Rectal smooth muscle tissue (tissue), 1 donor: ENCODE data around the gene CNOT1.
A peak's percentile ranks its signal among the peaks of the same experiment; 100 is the strongest.

Experiments
- H3K27ac ChIP-seq: one replicate; pipeline ENCODE4 v1.7.0; 2013; ENCODE audit warnings: low read depth, low read length, inconsistent platforms
- H3K27me3 ChIP-seq: one replicate; pipeline ENCODE4 v1.7.0; 2013; ENCODE audit warnings: low read length; ENCODE audit not compliant: control insufficient read depth, insufficient read depth
- H3K36me3 ChIP-seq: one replicate; pipeline ENCODE4 v1.7.0; 2013; ENCODE audit warnings: low read length; ENCODE audit not compliant: control insufficient read depth, insufficient read depth
- H3K4me1 ChIP-seq: one replicate; pipeline ENCODE4 v1.7.0; 2013; ENCODE audit warnings: low read length; ENCODE audit not compliant: control insufficient read depth, insufficient read depth
- H3K4me3 ChIP-seq: one replicate; pipeline ENCODE4 v1.7.0; 2013; ENCODE audit warnings: low read length
- H3K9ac ChIP-seq: one replicate; pipeline ENCODE4 v1.7.0; 2013; ENCODE audit warnings: low read length

The CNOT1 gene

DNA sequence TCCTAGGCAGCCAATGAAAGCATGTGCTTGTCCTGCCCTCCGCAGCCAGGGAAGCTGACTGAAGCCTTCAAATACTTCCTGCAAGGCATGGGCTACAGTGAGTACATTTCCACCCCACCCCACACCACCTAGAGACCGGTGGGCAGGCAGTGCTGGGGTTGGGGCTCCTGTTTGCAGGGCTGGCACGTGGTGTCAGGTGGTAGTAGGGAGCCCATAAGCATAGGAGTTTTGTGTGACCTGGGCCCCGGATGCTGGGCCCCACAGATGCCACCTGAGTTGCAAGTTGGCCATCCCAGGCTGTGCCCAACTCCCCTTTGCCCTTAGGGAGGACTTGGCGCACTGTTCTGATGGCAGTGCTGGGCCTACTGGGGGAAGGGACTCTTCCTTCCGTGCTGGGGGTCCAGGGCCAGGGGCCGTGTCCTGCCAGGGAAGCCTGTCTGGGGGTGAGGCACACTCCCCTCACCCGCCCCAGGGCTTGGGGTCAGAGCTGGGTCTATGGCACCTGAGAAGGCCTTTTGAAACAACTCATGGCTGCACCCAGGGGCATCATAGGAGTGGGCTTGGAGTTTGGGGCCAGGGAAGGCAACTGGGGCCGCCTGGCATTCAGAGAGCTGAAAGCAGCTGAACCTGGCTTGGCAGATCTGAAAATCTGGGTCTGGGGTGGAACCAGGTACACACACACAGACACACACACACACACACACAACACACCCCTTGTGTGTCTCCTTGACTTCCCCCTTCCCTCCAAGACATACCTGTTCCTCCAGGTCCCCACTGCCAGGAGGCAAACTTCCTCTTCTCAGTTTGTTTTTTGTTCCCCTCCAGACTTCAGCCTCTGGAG lies 120.2 kb downstream of the CNOT1 start:
- H3K4me3 ChIP-seq, result no peak overlapping the region
- no peak overlapping the region for H3K27ac ChIP-seq
- no peaks in the 10 kb centered on the region for H3K27me3 ChIP-seq
- no peaks in the 10 kb centered on the region for H3K36me3 ChIP-seq
- no peak overlapping the region for H3K9ac ChIP-seq
- no peaks in the 10 kb centered on the region for H3K4me1 ChIP-seq

DNA sequence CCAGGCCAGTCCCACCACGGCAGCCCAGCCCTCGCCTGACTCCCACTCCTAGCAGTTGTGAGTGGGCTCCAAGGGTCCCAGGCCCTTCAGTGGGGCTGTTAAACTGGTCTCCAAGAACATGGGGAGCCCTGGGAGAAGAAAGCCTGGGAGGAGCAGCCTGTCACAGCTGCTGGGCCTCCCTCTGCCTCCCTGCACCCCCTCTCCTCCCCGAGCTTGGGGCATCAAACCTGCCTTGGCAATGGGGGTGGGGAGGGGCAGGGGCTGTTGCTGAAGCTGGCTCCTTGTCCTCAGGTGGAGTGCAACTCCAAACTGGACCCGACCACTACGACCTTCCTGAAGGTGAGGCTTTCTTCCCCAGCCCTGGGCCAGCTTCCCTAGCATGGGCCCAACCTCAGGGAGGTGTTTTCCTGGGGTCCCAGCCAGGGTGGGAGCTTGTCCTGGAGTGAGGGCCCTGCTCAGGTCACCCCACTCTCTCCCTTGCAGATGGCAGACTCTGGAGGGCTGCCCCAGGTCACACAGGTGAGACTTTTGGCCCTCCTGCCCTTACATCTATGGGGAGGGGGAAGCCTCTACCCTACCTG lies 120.9 kb downstream of the CNOT1 start:
- Histone ChIP-seq H3K27me3 (no peaks in the 10 kb centered on the region), H3K4me1 (no peaks in the 10 kb centered on the region), H3K4me3 (no peak overlapping the region), H3K36me3 (no peaks in the 10 kb centered on the region), H3K9ac (no peak overlapping the region), H3K27ac (no peak overlapping the region)

DNA sequence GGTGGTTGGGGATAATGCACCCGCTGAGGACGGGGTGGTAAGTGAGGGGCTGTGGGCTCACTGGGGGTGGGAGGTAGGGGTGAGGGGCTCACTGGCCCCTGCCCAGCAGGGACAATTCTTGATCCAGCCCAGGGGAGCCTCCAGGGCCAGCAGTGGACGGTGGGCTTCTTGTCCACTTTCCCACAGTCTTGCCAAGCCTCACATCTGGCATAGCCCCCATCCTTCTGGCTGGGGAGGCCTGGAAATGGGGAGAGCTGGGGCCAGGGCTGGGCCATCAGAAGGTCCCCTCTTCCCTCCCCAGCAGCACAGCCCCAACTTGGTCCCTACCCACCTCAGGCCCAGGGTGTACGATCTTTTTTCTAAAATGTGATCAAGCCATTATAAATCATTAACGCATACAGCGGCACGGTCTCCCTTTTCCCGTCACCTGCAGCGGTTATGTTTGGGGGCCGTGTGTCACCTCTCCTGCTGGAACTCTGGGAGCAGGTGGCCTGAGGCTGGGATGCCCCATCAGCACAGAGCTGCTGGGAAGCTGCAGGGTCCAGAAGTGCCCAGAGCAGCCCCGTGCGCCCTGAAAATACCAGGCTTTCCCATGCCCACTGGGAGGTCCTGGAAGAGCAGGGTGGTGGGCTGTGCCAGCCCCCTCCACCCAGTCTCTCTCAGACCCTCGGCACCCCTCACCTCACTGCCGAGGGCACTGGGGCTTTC lies 121.5 kb downstream of the CNOT1 start:
- no peaks in the 10 kb centered on the region for H3K36me3 ChIP-seq
- H3K9ac ChIP-seq, result no peak overlapping the region
- no peak overlapping the region for H3K4me3 ChIP-seq
- no peaks in the 10 kb centered on the region for H3K4me1 ChIP-seq
- H3K27ac ChIP-seq, result no peak overlapping the region
- H3K27me3 ChIP-seq, result no peaks in the 10 kb centered on the region

DNA sequence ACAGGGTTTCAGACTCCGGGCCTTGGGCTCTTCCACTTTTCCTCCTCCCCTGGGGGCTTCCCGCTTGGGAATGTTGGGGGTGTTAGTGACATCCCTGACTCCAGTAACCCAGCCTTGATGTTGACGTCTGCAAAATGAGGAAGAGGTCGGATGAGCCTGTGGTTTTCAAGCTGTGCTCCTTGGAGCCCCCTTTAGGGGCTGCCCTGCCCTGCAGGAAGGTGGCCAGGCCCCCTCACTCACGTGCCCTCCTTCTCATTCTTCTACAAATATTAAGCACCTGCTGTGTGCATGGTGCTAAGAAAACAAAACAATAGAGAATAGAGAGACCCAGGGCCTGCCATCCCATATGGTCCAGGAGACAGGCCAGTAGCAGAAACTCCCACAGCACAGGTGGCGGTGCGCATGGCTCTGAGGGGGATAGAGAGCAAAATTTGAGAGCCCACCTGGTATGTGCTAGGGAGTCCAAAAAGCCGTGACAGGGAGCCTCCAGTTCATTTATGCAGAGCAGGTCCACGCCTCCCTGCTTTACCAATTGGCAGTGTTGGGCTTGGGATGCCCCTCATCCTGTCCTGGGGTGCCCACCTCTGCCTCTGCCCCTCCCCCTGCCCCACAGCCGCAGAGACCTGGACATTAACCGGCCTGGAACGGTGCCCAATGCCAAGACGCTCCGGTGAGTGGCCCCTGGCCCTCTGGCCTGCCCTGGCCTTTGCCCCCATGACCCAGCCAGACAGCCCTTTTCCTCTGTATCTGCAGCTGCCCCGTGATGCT lies 122.2 kb downstream of the CNOT1 start:
- no peak overlapping the region for H3K4me3 ChIP-seq
- no peak overlapping the region for H3K27ac ChIP-seq
- H3K4me1 ChIP-seq, result no peaks in the 10 kb centered on the region
- no peaks in the 10 kb centered on the region for H3K36me3 ChIP-seq
- peaks cover 2% of the 10 kb centered on the region for H3K27me3 ChIP-seq
- H3K9ac ChIP-seq, result no peak overlapping the region

DNA sequence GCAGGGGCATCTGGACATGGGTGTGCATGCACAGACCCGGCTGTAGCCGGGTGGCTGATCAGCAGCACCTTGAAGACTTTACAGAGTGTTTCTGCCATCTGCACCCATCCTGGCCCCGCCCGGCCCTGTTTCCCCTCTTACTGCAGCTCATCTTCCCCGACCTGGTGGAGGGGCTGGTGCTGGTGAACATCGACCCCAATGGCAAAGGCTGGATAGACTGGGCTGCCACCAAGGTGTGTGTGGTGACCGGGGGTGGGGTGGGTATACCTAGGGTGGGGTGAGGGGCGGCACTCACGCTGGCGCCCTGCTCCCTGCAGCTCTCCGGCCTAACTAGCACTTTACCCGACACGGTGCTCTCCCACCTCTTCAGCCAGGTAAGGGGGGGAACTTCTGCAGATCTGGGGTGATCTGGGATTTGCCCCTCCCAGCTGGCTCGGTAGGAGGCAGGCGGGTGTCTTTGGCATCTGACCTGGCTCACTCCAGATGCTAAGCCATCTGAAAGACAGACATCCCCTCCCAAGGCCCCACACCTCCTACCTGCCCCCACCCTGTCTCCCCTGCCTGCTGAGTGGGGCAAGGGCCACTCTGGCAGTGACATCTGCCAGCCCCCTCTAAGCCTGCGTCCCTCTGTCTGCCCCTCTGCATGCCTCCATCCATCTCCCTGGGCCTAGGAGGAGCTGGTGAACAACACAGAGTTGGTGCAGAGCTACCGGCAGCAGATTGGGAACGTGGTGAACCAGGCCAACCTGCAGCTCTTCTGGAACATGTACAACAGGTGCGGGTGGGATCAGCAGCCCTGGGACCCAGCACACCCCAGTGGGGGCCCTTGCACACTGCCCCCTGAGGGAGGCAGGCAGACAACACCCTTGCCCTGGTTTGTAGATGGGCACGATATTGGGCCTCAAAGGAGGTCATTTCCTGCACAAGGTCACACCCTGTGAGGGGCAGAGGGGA lies 123.1 kb downstream of the CNOT1 start:
- Histone ChIP-seq H3K9ac (no peak overlapping the region), H3K27ac (no peak overlapping the region), H3K4me3 (no peak overlapping the region), H3K27me3 (peaks cover 11% of the 10 kb centered on the region), H3K4me1 (no peaks in the 10 kb centered on the region), H3K36me3 (no peaks in the 10 kb centered on the region)

DNA sequence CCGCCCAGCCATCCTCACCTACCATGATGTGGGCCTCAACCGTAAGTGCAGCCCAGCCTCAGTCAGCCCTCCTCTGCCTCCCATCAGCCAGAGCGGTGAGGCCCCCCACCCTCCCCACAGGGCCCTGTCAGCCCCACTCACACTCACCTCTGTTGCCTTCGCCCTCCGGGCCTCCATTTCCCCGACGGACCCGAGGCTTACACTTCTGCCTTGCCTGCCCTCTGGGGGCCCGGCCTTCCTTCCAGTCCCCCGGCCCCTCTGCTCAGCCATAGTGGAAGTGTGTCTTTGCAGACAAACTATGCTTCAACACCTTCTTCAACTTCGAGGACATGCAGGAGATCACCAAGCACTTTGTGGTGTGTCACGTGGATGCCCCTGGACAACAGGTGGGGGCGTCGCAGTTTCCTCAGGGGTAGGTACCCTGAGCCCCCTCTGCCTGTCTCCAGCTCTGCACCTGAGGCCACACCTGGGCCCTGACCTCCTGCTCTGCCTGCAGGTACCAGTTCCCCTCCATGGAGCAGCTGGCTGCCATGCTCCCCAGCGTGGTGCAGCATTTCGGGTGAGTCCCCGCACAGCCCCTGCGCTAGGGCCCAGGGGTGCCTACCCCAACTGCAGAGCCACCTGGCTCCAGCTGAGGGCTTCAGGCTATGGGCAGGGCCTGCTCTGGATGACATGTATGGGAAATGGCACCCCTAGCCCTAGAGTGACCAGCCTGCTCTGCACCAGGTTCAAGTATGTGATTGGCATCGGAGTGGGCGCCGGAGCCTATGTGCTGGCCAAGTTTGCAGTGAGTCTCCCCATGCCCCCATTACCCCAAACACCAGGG lies 125.5 kb downstream of the CNOT1 start:
- H3K27ac ChIP-seq, result no peak overlapping the region

DNA sequence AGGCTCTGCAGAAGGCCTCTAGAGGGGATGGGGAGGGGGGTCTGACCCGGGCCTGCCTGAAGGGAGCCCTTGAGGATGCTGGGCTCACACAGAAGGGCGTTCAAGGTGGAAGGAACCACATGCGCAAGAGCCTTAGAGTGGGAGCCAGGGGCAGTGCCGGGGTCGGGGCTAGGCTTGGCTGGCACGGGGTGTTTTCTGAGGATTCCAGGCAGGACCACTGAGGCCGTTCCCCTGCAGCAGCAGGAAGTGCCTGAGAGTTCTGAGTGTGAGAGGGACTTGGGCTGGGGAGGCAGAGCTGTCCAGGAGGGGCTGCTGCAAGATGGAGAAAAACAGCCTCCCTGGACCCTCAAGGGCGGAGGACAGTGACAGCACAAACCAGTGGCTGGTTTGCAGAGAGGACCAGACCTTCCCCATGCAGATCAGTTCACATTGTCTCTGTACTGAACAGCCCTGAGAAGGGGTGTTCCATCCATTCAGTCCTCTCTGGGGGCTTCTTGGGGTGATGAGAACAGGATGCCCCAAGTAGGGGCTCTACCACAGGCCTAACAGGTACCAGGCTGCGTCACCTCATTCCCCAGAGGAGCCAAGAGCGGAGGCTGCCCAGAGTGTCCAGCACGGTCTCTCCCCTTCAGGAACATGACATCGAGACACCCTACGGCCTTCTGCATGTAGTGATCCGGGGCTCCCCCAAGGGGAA lies 126.3 kb downstream of the CNOT1 start:
- no peak overlapping the region for H3K4me3 ChIP-seq
- no peak overlapping the region for H3K9ac ChIP-seq
- H3K36me3 ChIP-seq, result no peaks in the 10 kb centered on the region
- H3K4me1 ChIP-seq, result peaks cover 5% of the 10 kb centered on the region
- no peak overlapping the region for H3K27ac ChIP-seq
- peaks cover 29% of the 10 kb centered on the region for H3K27me3 ChIP-seq

More for the DNA sequence above, 125.5 kb downstream of the CNOT1 start:
- Histone ChIP-seq H3K4me3 (no peak overlapping the region), H3K4me1 (peaks cover 5% of the 10 kb centered on the region), H3K9ac (no peak overlapping the region), H3K27me3 (peaks cover 27% of the 10 kb centered on the region), H3K36me3 (no peaks in the 10 kb centered on the region)

DNA sequence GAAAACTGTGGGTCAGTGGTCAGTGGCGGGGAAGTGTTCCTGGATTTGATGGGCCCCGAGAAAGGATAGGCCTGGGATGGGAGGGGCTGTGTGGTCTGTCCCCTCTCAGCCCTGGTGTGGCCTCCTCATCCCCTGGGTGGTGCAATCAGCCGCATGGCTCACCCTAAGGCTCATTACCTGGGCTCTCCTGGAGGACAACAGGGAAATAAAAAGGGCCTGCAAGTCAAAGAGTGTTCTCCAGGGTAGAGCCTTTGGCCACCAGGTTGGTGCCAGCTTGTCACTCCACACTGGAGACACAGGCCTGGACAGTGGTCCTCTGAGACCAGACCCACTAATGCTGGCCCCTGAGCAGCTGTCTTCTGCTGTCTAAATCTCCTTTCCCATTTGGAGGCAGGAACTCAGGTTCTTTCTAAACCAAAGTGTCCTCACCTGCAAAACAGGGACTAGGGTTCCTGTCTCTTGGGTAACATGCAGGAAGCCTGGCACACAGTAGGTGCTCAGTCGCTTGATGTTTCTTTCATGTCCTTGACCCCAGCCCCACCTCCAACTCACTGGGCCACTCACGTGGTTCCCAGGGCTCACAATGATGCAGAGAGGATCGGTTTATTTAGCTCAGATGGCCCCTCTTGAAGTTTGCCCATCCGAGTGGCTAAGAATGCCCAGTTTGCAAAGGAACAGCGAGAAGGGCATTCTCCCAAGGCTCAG lies 127.3 kb downstream of the CNOT1 start:
- Histone ChIP-seq H3K4me3 (no peak overlapping the region), H3K9ac (no peak overlapping the region), H3K36me3 (no peaks in the 10 kb centered on the region), H3K27ac (no peak overlapping the region), H3K4me1 (peaks cover 5% of the 10 kb centered on the region), H3K27me3 (peaks cover 29% of the 10 kb centered on the region)

DNA sequence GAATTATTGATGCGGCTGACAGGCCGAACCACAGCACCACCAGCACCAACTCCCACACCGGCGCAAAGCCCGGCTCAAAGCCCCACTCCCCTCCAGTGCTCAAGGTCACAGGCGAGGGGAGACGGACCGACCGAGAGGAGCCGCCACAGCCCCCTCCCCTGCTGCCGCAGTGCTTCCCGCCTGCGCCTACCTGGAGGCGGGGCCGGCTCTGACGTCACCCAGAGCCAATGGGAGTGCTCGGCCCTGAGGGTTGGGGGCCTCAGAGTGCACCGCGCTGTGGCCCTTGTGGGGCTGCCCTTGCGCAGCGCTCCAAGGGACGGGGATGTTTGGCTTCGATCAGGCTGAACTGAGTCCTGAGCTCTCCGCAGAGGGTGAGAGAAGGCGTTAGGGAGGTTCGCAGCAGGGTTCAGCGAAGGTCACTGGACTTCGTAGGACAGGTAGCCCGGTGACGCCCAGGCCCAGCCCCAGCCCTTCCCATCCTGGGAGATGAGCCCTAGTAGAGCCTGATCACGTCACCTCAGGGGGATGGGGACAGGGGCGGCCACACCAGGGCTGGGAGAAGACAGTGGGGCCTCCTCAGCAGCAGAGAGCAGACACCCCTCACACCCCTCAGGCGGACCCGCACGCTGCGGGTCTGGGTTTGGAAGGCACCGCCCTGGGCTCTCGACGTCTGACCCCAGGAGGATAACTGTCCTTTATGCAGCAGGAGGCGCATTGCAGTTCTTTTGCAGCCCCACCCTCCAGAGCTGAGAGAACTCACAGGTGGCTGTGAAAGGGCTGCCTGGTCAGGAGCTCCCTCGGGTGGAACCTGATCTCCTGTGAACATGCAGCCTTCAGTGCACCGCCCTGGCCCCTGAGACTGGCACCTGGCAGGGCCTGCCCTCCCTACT lies 128.1 kb downstream of the CNOT1 start:
- Histone ChIP-seq H3K27ac (no peak overlapping the region), H3K4me1 (peaks cover 5% of the 10 kb centered on the region), H3K9ac (no peak overlapping the region), H3K4me3 (peak overlapping the region; percentile 34), H3K36me3 (no peaks in the 10 kb centered on the region), H3K27me3 (peaks cover 29% of the 10 kb centered on the region)
